ENCODE measurements around the gene B4GALNT1. TPM values are rescaled to one million over a fixed set of nuclear protein-coding genes. Genes with fewer than 3 reads are reported as not detected.

Gene B4GALNT1
- 25.7 and 27.0 TPM in 2 replicates for polyA plus RNA-seq (2011; rRNA removed)
- polyA plus RNA-seq (2012; cell fraction: cytosol; rRNA removed): 54.1 and 77.8 TPM in 2 replicates
- 109 and 163 TPM in 2 replicates for polyA plus RNA-seq (2012; cell fraction: nucleus; rRNA removed)
- polyA plus RNA-seq (2017; fragmentation: RNase III; extraction: RNeasy Plus Mini Kit Qiagen cat#74134 plus additional on column Dnase treatment): 33.2 to 35.1 TPM (median 33.4 TPM) in 3 replicates
- 31.2 and 40.5 TPM in 2 replicates for polyA minus RNA-seq (2011; rRNA and poly(A)+ RNA removed)

DNA sequence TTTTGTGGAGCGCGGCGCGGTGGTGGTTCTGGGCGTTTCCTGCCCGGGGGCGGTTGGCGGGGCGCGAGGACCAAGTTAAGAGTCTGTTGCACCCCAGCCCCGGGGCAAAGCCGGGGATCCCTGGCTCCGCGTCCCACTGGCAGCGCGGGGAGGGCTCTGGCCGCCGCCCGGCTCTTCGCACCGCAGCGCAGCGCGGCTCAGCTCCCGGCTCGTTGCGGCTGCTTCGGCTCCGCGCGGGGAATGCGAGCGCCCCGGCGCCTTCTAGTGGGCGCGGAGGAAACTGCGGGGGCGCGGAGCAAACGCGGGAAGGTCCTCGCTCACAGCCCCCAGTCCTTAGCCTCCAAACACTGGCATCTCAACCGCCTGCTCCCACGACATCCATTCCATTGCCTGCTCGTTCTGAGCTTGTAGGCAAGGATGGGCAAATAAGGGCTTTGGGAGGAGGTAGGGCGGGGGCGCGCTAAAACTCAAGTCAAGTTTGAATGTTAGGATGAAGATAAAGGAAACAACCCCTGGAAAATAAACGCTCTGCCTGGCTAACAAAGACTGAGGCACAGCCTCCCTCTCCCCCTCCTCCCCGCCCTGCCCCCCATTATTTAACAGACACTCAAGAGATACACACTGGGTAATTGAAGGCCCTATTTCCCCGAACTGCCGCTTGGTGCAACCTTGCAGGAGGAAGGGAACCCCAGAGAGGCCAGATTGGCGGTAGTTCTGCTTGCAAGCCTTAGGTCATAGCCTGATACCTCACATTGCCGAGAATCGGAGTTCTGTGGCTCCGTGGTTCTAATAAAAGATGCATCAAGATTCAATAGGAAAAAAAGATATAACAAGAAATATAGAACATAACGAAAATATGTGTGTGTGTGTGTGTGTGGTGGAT lies at the start of gene B4GALNT1:
TSS of gene B4GALNT1 (minus strand) at position 244 of the 883 bp plus-strand sequence. CDS start 1,069 bp downstream, outside the sequence.
- ATAC-seq (peak; percentile 87 to 91), DNase-seq (ENCODE audit: low read depth in 1 of 2, low spot score in 1 of 2) (peak; percentile 76 to 86), FAIRE-seq (peak; percentile 28)
- 3% methylated on average over 30 of the region's 58 CpGs for WGBS (ENCODE audit: missing lambda C conversion rate)
- Histone ChIP-seq H3K9me3 (no peaks in the 10 kb centered on the region), H3K4me2 (peak within 1 kb of the TSS; percentile 97), H3K27ac (peak within 1 kb of the TSS; percentile 94), H3K4me1 (peaks cover 13% of the 10 kb centered on the region), H3K4me3 (peak within 1 kb of the TSS; percentile 83)
- POLR2A ChIA-PET: interaction anchor here (0.6 kb wide), 1 partner anchor 178 kb away, joined by 3 read pairs; the partner anchor contains the start of gene INHBE
- CTCF ChIA-PET: interaction anchor here (0.6 to 5.2 kb wide), 38 partner anchors 9 to 170 kb away, joined by 3 to 76 read pairs (median 3); no protein-coding TSS in a partner anchor
- TF ChIP-seq NFE2L2 (conservative IDR thresholded peaks at IDR 0.05; ENCODE audit: low read length) (no peak), KDM1A (IDR thresholded peaks at IDR 0.05; ENCODE audit: low read depth) (no peak), KDM5A (IDR thresholded peaks at IDR 0.05) (no peak), SMC3 (IDR thresholded peaks at IDR 0.05) (peak; percentile 67), POLR2A (IDR thresholded peaks at IDR 0.05; ENCODE audit: low read length) (peak; percentile 56), PBX3 (IDR thresholded peaks at IDR 0.05) (no peak), CHD2 (IDR thresholded peaks at IDR 0.05; ENCODE audit: low read length, partially characterized antibody) (no peak), CHD4 (IDR thresholded peaks at IDR 0.05; ENCODE audit: borderline replicate concordance) (no peak), NPAS2 (CRISPR knock-in tag; IDR thresholded peaks at IDR 0.05; ENCODE audit: borderline replicate concordance) (no peak), ZSCAN20 (CRISPR knock-in tag; IDR thresholded peaks at IDR 0.05) (no peak), BHLHE40 (IDR thresholded peaks at IDR 0.05; ENCODE audit: low read depth, low read length) (no peak), RARB (CRISPR knock-in tag; IDR thresholded peaks at IDR 0.05) (no peak), CEBPB (IDR thresholded peaks at IDR 0.05) (no peak), RNF2 (IDR thresholded peaks at IDR 0.05; ENCODE audit: borderline replicate concordance, low read depth) (peak; percentile 79; the same call in 1 of the 2 replicates), CBX8 (IDR thresholded peaks at IDR 0.05) (no peak), ELK1 (IDR thresholded peaks at IDR 0.05; ENCODE audit: low read depth, low read length) (no peak), CTCF (IDR thresholded peaks at IDR 0.05) (peak; percentile 78), EHF (CRISPR knock-in tag; IDR thresholded peaks at IDR 0.05) (no peak), HDAC2 (IDR thresholded peaks at IDR 0.05) (no peak), PHF8 (IDR thresholded peaks at IDR 0.05; ENCODE audit: borderline replicate concordance, low read depth) (peak; percentile 32; the same call in 1 of the 2 replicates), JUNB (IDR thresholded peaks at IDR 0.05) (no peak), HOXB5 (CRISPR knock-in tag; IDR thresholded peaks at IDR 0.05) (no peak), MAFK (IDR thresholded peaks at IDR 0.05; ENCODE audit: partially characterized antibody) (no peak), GATA3 (IDR thresholded peaks at IDR 0.05; ENCODE audit: borderline replicate concordance) (no peak), TP53 (CRISPR knock-in tag; IDR thresholded peaks at IDR 0.05) (no peak), RAD21 (conservative IDR thresholded peaks at IDR 0.05 in 1 of 2, IDR thresholded peaks at IDR 0.05 in 1 of 2) (peak; percentile 55 to 60), HEYL (CRISPR knock-in tag; IDR thresholded peaks at IDR 0.05) (no peak), MAZ (IDR thresholded peaks at IDR 0.05; ENCODE audit: borderline replicate concordance, low read depth, low read length) (peak; percentile 64; the same call in 1 of the 2 replicates), FOSL2 (IDR thresholded peaks at IDR 0.05) (no peak), FOSL2 (CRISPR knock-in tag; IDR thresholded peaks at IDR 0.05) (no peak), EHMT2 (IDR thresholded peaks at IDR 0.05; ENCODE audit: low read depth) (no peak)
- TF ChIP-seq, protein P1, sequence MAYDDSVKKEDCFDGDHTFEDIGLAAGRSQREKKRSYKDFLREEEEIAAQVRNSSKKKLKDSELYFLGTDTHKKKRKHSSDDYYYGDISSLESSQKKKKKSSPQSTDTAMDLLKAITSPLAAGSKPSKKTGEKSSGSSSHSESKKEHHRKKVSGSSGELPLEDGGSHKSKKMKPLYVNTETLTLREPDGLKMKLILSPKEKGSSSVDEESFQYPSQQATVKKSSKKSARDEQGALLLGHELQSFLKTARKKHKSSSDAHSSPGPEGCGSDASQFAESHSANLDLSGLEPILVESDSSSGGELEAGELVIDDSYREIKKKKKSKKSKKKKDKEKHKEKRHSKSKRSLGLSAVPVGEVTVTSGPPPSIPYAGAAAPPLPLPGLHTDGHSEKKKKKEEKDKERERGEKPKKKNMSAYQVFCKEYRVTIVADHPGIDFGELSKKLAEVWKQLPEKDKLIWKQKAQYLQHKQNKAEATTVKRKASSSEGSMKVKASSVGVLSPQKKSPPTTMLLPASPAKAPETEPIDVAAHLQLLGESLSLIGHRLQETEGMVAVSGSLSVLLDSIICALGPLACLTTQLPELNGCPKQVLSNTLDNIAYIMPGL (CRISPR knock-in tag; IDR thresholded peaks at IDR 0.05; ENCODE audit: borderline replicate concordance): peak; percentile 96
- TF ChIP-seq, protein P2, sequence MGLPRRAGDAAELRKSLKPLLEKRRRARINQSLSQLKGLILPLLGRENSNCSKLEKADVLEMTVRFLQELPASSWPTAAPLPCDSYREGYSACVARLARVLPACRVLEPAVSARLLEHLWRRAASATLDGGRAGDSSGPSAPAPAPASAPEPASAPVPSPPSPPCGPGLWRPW (IDR thresholded peaks at IDR 0.05): no peak
- TF ChIP-seq, protein P3, sequence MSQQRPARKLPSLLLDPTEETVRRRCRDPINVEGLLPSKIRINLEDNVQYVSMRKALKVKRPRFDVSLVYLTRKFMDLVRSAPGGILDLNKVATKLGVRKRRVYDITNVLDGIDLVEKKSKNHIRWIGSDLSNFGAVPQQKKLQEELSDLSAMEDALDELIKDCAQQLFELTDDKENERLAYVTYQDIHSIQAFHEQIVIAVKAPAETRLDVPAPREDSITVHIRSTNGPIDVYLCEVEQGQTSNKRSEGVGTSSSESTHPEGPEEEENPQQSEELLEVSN (IDR thresholded peaks at IDR 0.05; ENCODE audit: borderline replicate concordance, low read depth): peak; percentile 95

Measured in A549 (cell line).